ENCODE measurements around the gene ADAMTS17. TPM values are rescaled to one million over a fixed set of nuclear protein-coding genes. Genes with fewer than 3 reads are reported as not detected.

The ADAMTS17 gene
- total RNA-seq, 1 experiment from 2014 or later: 4.2 TPM

- no peak for TF ChIP-seq CTCF (IDR thresholded peaks at IDR 0.05 in 2 of 3, conservative IDR thresholded peaks at IDR 0.05 in 1 of 3; ENCODE audit: borderline replicate concordance in 1 of 3, insufficient read depth in 1 of 3, low read depth in 2 of 3, low read length in 2 of 3)
- TF ChIP-seq EGR1 (IDR thresholded peaks at IDR 0.05; ENCODE audit: low read depth): no peak
- TF ChIP-seq YY1 (IDR thresholded peaks at IDR 0.05; ENCODE audit: extremely low read depth, insufficient replicate concordance, low read depth, low read length): no peak
- TF ChIP-seq FOSL1 (IDR thresholded peaks at IDR 0.05; ENCODE audit: low read depth): no peak
- TF ChIP-seq SRF (IDR thresholded peaks at IDR 0.05; ENCODE audit: low read depth): no peak
- TF ChIP-seq ATF3 (IDR thresholded peaks at IDR 0.05): no peak
These were observed 155.4 kb downstream of the ADAMTS17 start (continued) for GRCh38 chr15:100186366-100186765.

GRCh38 chr15:100183921-100184495 is 157.8 kb downstream of the ADAMTS17 start:
- Histone ChIP-seq H3K4me3 (replicated peaks in 1 of 2; ENCODE audit: low read depth in 1 of 2, low read length in 2 of 2) (no peak overlapping the region), H3K9me2 (ENCODE audit: insufficient read depth) (no peaks in the 10 kb centered on the region), H3K36me3 (ENCODE audit: control insufficient read depth in 1 of 2, insufficient read depth in 2 of 2, low read length in 2 of 2) (no peaks in the 10 kb centered on the region), H4K20me1 (ENCODE audit: insufficient read depth) (no peaks in the 10 kb centered on the region), H3K9ac (ENCODE audit: low read length) (no peak overlapping the region), H3K27me3 (ENCODE audit: insufficient read depth, low read length) (no peaks in the 10 kb centered on the region), H3K4me2 (ENCODE audit: low read length) (no peak overlapping the region), H3K4me1 (ENCODE audit: control insufficient read depth in 1 of 2, insufficient read depth in 2 of 2, low read length in 2 of 2) (no peaks in the 10 kb centered on the region), H3K9me3 (ENCODE audit: control insufficient read depth in 1 of 2, insufficient read depth in 1 of 2, low read depth in 1 of 2, low read length in 2 of 2) (no peaks in the 10 kb centered on the region), H3K27ac (ENCODE audit: low read depth, low read length) (no peak overlapping the region), H2AFZ (ENCODE audit: low read depth, low read length, poor library complexity, severe bottlenecking) (no peak overlapping the region), H3K79me2 (ENCODE audit: insufficient read depth, low read length) (no peaks in the 10 kb centered on the region)
- intact Hi-C loops (cut with micrococcal nuclease): no loop called here
- CTCF ChIA-PET: no interaction called here
- DNase-seq (ENCODE audit: low read depth, low spot score): no peak
- RAD21 ChIA-PET (ENCODE audit: low non-redundant PET in 1 of 2, low total read pairs in 2 of 2, uncharacterized antibody in 2 of 2, unreplicated experiment in 2 of 2): no interaction called here
- ATAC-seq: no peak
- BruUV-seq (replicated peaks): no TSS peak
- POLR2A ChIA-PET: no interaction called here
- TF ChIP-seq JUND (IDR thresholded peaks at IDR 0.05): no peak
- TF ChIP-seq ELF1 (IDR thresholded peaks at IDR 0.05; ENCODE audit: borderline replicate concordance, low read depth): no peak
- no peak for TF ChIP-seq EZH2 (IDR thresholded peaks at IDR 0.05)
- no peak for TF ChIP-seq ATF3 (IDR thresholded peaks at IDR 0.05)
- no peak for TF ChIP-seq CTCF (IDR thresholded peaks at IDR 0.05 in 2 of 3, conservative IDR thresholded peaks at IDR 0.05 in 1 of 3; ENCODE audit: borderline replicate concordance in 1 of 3, insufficient read depth in 1 of 3, low read depth in 2 of 3, low read length in 2 of 3)
- TF ChIP-seq RAD21 (IDR thresholded peaks at IDR 0.05; ENCODE audit: low read depth): no peak
- TF ChIP-seq SP1 (IDR thresholded peaks at IDR 0.05; ENCODE audit: low read depth): no peak
- TF ChIP-seq EZH2phosphoT487 (IDR thresholded peaks at IDR 0.05; ENCODE audit: borderline replicate concordance): no peak
- no peak for TF ChIP-seq CEBPB (IDR thresholded peaks at IDR 0.05; ENCODE audit: low read depth)
- TF ChIP-seq FOSL1 (IDR thresholded peaks at IDR 0.05; ENCODE audit: low read depth): no peak
- TF ChIP-seq SIN3A (IDR thresholded peaks at IDR 0.05; ENCODE audit: low read depth): no peak
- TF ChIP-seq ZFX (IDR thresholded peaks at IDR 0.05): no peak
- no peak for TF ChIP-seq REST (IDR thresholded peaks at IDR 0.05; ENCODE audit: low read depth)
- no peak for TF ChIP-seq TCF7L2 (IDR thresholded peaks at IDR 0.05; ENCODE audit: borderline replicate concordance, extremely low read depth, insufficient read depth, insufficient read length)
- TF ChIP-seq EGR1 (IDR thresholded peaks at IDR 0.05; ENCODE audit: low read depth): no peak

All from HCT116 (cell line).